ENCODE results near the gene PLPP4.

GRCh38 chr10:120597902-120598301, 140.9 kb downstream of the PLPP4 start:
- TF ChIP-seq CTCF (IDR thresholded peaks at IDR 0.05) (no peak), POLR2A (IDR thresholded peaks at IDR 0.05) (no peak), POLR2AphosphoS5 (IDR thresholded peaks at IDR 0.05) (no peak), EP300 (IDR thresholded peaks at IDR 0.05) (no peak)
